Stimulated activated naive CD8-positive, alpha-beta T cell treated with anti-CD3 and anti-CD28 coated beads, Interleukin-15, Interleukin-2, amounts not matched to agents 100 U/mL and 50 U/mL, for 24 hours (primary cell): ENCODE data around the gene CCDC71L.
"Not testable (repeated sequence)": the region's sequence is repeated elsewhere in the genome, so short reads cannot be mapped to it uniquely, and the experiment has no call there.

ENCODE experiments used
- ATAC-seq: fragments of 150-1000 bp; cut with Tn5 transposase; one replicate; pipeline ENCODE4 v1.10.0; 2021
- DNase-seq: peaks from one replicate; pipeline ENCODE4 v3.0.0; 2021

The CCDC71L gene

GRCh38 chr7:106660862-106661720 lies at the start of gene CCDC71L:
Gene CCDC71L, minus strand, starts transcription at chr7:106661158. Its CDS starts 262 bp downstream, at chr7:106660896.
- peak; percentile 86 for ATAC-seq
- DNase-seq = peak; percentile 94

DNA sequence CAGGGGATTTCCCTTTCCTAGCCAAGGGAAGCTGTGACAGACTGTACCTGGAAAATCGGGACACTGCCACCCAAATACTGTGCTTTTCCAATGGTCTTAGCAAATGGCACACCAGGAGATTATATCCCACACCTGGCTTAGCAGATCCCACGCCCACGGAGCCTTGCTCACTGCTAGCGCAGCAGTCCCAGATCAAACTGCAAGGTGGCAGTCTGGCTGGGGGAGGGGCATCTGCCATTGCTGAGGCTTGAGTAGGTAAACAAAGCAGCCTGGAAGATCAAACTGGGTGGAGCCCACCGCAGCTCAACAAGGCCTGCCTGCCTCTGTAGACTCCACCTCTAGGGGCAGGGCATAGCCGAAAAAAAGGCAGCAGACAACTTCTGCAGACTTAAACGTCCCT lies 48.6 kb upstream of the CCDC71L start:
- not testable (repeated sequence) for DNase-seq, ATAC-seq

GRCh38 chr7:106704000-106704840 lies 43.3 kb upstream of the CCDC71L start:
- DNase-seq (no peak), ATAC-seq (peak; percentile 61)

GRCh38 chr7:106693677-106694353 lies 32.9 kb upstream of the CCDC71L start:
- ATAC-seq (no peak), DNase-seq (no peak)

DNA sequence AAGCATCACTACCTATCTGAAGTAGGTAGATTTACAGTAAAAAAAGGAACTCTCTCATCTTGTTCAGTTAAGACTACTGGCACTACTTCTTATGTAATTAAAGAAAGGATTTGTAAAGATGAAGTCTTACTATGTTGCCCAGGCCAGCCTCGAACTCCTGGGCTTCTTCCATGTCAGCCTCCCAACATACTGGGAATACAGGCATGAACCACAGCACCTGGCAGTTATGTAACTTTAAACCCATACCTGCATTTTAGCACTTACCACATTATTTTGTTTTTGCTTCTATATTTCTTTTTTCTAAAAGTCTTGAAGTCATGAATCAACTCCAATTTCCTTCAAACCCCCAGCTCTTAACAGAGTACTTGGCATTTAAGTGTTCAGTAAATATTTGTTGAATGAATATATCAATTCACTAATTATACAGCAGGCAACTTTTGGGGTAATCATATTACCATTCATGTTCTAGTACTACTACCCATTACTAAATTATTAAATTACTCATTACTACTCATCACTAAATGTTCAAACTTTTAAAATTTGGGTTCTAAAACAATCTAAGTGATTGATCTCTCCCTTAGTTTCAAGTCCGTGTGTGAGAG lies 31.6 kb upstream of the CCDC71L start:
- DNase-seq = no peak
- no peak for ATAC-seq

DNA sequence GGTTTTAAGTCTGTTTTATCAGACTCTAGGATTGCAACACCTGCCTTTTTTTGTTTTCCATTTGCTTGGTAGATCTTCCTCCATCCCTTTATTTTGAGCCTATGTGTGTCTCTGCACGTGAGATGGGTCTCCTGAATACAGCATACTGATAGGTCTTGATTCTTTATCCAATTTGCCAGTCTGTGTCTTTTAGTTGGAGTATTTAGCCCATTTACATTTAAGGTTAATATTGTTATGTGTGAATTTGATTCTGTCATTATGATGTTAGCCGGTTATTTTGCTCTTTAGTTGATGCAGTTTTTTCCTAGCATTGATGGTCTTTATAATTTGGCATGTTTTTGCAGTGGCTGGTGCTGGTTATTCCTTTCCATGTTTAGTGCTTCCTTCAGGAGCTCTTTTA lies 27.2 kb upstream of the CCDC71L start:
- DNase-seq, ATAC-seq: not testable (repeated sequence)

DNA sequence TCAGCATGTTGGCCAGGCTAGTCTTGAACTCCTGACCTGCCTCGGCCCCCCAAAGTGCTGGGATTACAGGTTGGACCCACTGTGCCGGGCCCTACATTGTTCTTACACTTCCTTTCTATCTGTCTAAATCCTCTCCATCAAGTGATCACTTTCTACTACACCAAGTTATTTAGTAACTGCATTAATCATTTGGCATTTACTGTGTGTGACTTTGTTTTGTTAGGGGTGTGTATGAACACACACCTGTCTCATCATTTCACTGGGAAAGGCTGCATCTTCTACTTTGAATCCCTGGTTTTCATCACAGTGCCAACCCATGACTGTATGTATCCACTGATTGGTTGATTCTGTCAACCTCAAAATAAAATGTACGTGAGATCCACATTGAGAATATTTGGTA lies 23.0 kb upstream of the CCDC71L start:
- ATAC-seq = no peak

GRCh38 chr7:106681815-106682495 lies 21.0 kb upstream of the CCDC71L start:
- DNase-seq = no peak

More for the DNA sequence above, 23.0 kb upstream of the CCDC71L start:
- no peak for DNase-seq

DNA sequence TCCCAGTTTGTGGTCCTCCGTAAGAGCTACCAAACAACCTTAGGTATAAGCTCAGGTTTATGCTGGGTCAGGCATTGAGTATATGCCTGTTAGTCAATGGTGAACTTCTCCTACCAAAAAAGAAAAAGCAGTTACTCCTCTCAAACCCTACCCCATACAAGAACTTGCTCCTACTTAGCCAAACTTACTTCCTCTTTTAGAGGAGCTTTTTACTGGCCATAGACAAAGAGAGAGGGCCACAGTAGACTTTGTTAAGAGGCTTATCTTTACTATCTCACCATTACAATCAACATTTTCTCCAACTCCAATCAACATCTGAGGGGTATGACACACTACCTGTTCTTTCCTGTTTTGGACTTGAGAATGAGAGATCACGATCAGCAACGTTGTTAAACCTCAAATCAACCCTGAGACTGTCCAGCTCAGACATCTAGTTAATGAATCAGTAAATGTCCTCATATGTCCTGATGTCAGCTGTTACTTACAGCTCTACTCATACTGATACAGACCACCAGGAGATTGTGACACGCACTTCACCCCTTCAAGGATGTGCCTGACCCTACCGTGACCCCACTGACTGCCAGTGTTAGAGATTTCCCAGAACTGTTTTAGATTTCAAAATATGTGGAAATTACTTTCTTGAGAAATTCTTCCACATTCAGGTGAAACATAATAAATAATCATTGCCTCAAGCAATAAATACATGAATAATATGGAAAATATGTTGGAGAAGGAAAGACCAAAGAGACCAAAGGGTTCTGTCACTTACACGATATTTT lies 18.4 kb upstream of the CCDC71L start:
- DNase-seq = peak; percentile 20

More at GRCh38 chr7:106681815-106682495, 21.0 kb upstream of the CCDC71L start:
- ATAC-seq = no peak

DNA sequence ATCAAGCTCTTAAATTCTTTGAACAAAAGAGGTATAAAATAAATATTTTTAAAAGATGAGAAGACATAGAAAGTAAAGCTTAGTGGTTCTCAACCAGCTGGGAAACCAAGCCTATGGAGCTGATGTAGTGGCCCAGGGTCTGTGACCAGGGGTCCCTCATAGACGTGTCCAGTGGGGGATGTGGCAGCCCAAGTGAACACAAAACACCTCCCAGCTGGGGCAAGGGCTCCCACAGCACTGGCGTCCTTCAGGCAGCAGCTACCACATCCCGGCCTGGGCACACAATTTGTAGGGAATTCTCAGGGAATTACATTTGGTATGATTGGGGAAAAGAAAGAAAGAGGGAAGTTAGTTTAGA lies 17.8 kb upstream of the CCDC71L start:
- no peak for ATAC-seq
- DNase-seq = no peak

More for the DNA sequence above, 18.4 kb upstream of the CCDC71L start:
- ATAC-seq = peak; percentile 88

- ATAC-seq, DNase-seq: not testable (repeated sequence)
Measured at GRCh38 chr7:106676506-106676905, 15.5 kb upstream of the CCDC71L start.

- ATAC-seq, DNase-seq: not testable (repeated sequence)
Measured at GRCh38 chr7:106673688-106674087, 12.7 kb upstream of the CCDC71L start.

DNA sequence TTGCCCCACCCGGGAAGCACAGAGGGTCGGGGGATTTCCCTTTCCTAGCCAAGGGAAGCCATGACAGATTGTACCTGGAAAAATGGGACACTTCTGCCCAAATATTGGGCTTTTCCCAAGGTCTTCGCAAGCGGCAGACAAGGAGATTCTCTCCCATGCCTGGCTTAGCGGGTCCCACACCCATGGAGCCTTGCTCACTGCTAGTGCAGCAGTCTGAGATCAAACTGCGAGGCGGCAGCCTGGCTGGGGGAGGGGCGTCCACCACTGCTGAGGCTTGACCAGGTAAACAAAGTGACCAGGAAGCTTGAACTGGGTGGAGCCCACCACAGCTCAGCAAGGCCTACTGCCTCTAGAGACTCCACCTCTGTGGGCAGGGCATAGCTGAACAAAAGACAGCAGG lies 11.0 kb upstream of the CCDC71L start:
- DNase-seq, ATAC-seq: not testable (repeated sequence)

DNA sequence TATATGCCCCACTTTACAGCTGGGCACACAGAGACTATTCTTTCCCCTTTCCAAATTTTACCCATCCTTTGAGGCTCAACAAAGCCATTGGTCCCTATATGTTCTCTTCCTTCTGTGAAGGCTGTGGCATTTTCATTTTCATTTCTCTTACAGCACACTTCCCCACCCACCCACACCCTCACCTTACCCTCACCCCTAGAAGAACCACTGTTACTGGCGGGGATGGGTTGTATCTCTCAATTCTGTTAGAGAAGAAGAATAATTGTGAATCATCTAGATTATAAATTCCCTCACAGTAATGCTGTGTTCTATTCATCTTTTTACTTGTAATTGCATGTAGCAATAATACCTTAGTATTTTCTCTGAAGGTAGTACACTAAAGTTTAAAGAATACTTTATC lies 10.2 kb upstream of the CCDC71L start:
- ATAC-seq = no peak
- no peak for DNase-seq

DNA sequence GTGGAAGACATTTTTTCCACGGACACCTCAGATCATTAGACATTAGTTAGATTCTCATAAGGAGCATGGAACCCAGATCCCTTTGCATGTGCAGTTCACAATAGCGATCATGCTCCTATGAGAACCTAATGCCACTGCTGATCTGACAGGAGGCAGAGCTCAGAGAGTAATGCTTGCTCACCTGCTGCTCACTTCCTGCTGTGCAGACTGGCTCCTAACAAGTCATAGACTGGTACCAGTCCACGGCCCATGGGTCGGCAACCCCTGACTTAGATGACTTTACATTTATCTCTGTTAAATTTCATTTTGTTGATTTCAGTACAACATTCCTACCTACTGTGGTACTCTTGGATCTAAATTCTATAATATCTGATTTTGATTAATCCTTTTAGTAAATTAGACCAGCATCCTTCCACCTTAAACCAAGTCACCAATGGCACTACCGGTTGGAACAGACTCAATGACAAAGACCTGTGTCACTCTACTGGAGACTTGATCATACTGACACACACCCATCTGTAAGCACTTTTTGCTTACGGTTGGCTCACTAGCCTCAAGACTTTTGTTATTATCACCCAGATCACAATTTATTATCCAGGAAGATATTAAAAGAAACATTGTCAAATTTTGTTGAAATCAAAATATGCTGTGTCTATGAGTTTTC lies 8.0 kb upstream of the CCDC71L start:
- ATAC-seq (no peak), DNase-seq (no peak)

DNA sequence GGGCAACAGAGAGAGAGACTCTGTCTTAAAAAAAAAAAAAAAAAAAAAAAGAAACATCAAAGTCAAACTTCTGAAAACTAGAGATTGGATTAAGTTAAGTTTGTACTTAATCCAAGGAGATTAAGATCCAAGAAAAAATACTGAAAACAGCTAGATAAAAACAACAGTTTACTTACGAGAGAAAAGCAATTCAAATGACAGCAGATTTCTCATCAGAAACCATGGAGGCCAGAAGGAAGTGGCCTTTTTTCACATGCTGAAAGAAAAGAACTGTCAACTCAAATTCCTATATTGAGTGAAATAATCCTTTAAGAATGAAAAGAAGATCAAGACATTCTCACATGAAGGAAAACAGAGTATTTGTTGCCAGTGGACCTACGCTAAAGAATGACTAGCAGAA lies 5.4 kb upstream of the CCDC71L start:
- DNase-seq (no peak), ATAC-seq (no peak)

DNA sequence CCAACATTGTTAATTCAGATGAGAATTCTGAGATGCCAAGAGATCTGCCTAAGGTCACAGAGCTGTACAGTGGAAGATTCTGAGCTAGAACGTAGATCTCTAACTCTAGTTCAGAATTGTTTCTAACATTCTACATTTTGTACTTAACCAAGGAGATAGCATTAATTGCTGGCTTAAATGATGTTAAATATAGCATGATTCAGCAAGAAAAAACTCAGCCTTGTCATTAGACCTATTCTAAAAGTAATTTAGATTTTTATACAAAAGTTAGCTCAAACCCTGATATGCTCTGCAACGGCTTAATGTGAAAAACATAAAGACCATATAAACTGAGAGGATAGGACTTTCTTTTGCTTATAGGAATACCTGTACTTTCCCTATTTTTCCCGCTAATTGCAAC lies 3.4 kb upstream of the CCDC71L start:
- ATAC-seq (no peak), DNase-seq (no peak)

DNA sequence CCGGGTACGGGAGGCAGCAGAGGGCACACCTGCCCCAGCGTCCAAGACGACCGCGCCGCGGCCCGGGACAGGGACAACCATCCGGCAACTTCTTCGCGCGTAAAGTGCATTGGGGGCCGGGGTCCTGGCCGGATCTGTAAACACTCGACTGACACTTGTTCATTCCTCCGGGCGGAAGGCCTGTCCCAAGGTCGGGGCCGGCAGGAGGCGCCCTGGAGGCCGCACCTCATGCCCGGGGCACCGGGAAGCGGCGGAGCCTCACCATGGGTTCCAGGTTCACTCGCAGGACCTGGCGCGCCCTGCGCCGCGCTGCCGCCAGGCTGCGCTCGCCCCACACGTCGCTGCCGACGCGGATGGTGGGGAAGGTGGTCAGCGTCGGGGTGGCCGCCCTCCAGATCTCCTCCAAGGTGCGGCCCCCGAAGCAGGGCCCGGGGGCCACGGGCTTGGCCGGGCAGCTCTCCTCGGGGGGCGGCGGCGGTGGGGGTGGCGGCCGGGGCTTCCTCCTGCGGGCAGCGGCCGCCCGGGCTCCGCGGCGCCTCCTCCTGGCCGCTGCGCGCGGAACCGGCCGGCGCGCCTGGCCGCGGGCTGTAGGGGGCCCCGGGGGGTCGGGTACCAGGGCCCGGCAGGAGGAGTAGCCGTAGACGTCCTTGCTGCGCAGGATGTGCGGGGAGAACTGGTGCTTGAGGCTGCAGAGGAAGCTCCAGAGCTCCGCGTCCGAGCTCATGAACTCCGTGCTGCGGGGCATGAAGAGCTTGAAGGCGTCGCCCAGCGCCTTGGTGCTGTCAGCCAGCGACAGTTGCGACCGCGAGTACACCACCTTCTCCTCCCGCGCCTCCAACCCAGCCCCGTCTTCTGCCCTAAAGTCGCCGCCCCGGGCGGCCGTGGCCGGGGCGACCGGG lies 746 bp downstream of the CCDC71L start:
- DNase-seq = peak; percentile 90
- ATAC-seq = peak; percentile 70
